ENCODE results near the gene CACNB4. TPM values are rescaled to one million over a fixed set of nuclear protein-coding genes. Genes with fewer than 3 reads are reported as not detected.
A peak's percentile ranks its signal among the peaks of the same experiment; 100 is the strongest.

CACNB4 gene
- polyA plus RNA-seq, 1 of the 3 experiments (the other 2 are of a cell fraction), result 0.18 TPM

- no peak for DNase-seq
- Histone ChIP-seq H3K79me2 (ENCODE audit: insufficient read depth) (no peaks in the 10 kb centered on the region), H3K36me3 (replicated peaks in 1 of 2; ENCODE audit: control insufficient read depth in 1 of 2, insufficient read depth in 2 of 2, low read length in 1 of 2) (no peaks in the 10 kb centered on the region), H2AFZ (ENCODE audit: low read depth) (no peak overlapping the region), H3K27ac (ENCODE audit: low read depth in 2 of 2, low read length in 1 of 2) (no peak overlapping the region), H3K9ac (no peak overlapping the region), H4K20me1 (ENCODE audit: insufficient read depth) (no peaks in the 10 kb centered on the region), H3K4me3 (ENCODE audit: low read depth in 2 of 2, low read length in 1 of 2) (no peak overlapping the region), H3K9me3 (no peaks in the 10 kb centered on the region), H3F3A (replicated peaks; ENCODE audit: insufficient read depth) (no peaks in the 10 kb centered on the region), H3K4me2 (no peak overlapping the region), H3K4me1 (ENCODE audit: control insufficient read depth in 1 of 2, insufficient read depth in 2 of 2, low read depth in 1 of 2, low read length in 1 of 2) (no peaks in the 10 kb centered on the region), H3K27me3 (ENCODE audit: insufficient read depth) (no peaks in the 10 kb centered on the region), H3K9me2 (no peaks in the 10 kb centered on the region)
- ChIA-PET CTCF (no interaction called here), POLR2A (no interaction called here)
- WGBS (ENCODE audit: low lambda C conversion rate), result 88% methylated on average over 4 of the region's 4 CpGs
- no peak for TF ChIP-seq JUND (IDR thresholded peaks at IDR 0.05)
- no peak for TF ChIP-seq RCOR1 (IDR thresholded peaks at IDR 0.05; ENCODE audit: low read length)
- TF ChIP-seq EP300 (IDR thresholded peaks at IDR 0.05; ENCODE audit: borderline replicate concordance in 1 of 2, low read depth in 1 of 2, low read length in 1 of 2), result no peak
Observed at GRCh38 chr2:151880586-151880985, 218.3 kb downstream of the CACNB4 start.

- no peak overlapping the region for H3K4me3 ChIP-seq (ENCODE audit: low read depth in 2 of 2, low read length in 1 of 2)
- H3K9me3 ChIP-seq, result no peaks in the 10 kb centered on the region
- H4K20me1 ChIP-seq (ENCODE audit: insufficient read depth), result no peaks in the 10 kb centered on the region
- 58% methylated on average over 2 of the region's 2 CpGs for WGBS (ENCODE audit: low lambda C conversion rate)
- ChIA-PET CTCF (no interaction called here), POLR2A (no interaction called here)
- no peak overlapping the region for H3K9ac ChIP-seq
- H3K79me2 ChIP-seq (ENCODE audit: insufficient read depth), result no peaks in the 10 kb centered on the region
- H3K27ac ChIP-seq (ENCODE audit: low read depth in 2 of 2, low read length in 1 of 2), result peak overlapping the region in 1 of 2 experiments; percentile 25; a peak in 1 of 4 replicates
- TF ChIP-seq MEF2A (IDR thresholded peaks at IDR 0.05; ENCODE audit: borderline replicate concordance, low read depth) (no peak), GABPA (IDR thresholded peaks at IDR 0.05; ENCODE audit: low read depth) (no peak)
- H3F3A ChIP-seq (replicated peaks; ENCODE audit: insufficient read depth), result no peaks in the 10 kb centered on the region
- peak overlapping the region; percentile 37; the same call in 1 of the 2 replicates for H3K4me2 ChIP-seq
- H3K4me1 ChIP-seq (ENCODE audit: control insufficient read depth in 1 of 2, insufficient read depth in 2 of 2, low read depth in 1 of 2, low read length in 1 of 2), result no peaks in the 10 kb centered on the region
- no peaks in the 10 kb centered on the region for H3K27me3 ChIP-seq (ENCODE audit: insufficient read depth)
- DNase-seq, result no peak
- H3K36me3 ChIP-seq (replicated peaks in 1 of 2; ENCODE audit: control insufficient read depth in 1 of 2, insufficient read depth in 2 of 2, low read length in 1 of 2), result no peaks in the 10 kb centered on the region
- peak overlapping the region; percentile 45; the same call in 1 of the 2 replicates for H2AFZ ChIP-seq (ENCODE audit: low read depth)
- no peaks in the 10 kb centered on the region for H3K9me2 ChIP-seq
Observed at GRCh38 chr2:151878655-151879563, 219.9 kb downstream of the CACNB4 start.

DNA sequence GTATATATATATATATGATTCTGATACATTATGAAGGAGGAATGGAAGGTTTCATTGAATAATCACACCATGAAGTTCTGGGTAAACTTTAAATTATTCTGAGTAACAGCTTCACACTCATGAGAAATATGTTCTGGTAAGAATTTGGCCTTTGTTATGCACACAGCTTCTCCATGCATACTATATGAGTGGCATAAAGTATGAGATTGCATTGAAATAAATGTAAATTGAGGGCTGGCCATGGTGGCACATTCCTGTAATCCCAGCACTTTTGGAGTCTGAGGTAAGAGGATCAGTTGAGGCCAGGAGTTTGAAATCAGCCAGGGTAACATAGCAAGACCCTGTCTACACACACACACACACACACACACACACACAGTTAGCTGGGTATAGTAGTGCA, 220.6 kb downstream of the CACNB4 start:
- no peak overlapping the region for H3K4me2 ChIP-seq

More for the DNA sequence above, 220.6 kb downstream of the CACNB4 start:
- no peaks in the 10 kb centered on the region for H3F3A ChIP-seq (replicated peaks; ENCODE audit: insufficient read depth)
- POLR2A ChIA-PET, result no interaction called here
- no peak overlapping the region for H3K27ac ChIP-seq (ENCODE audit: low read depth in 2 of 2, low read length in 1 of 2)
- no peaks in the 10 kb centered on the region for H3K27me3 ChIP-seq (ENCODE audit: insufficient read depth)
- H3K36me3 ChIP-seq (replicated peaks in 1 of 2; ENCODE audit: control insufficient read depth in 1 of 2, insufficient read depth in 2 of 2, low read length in 1 of 2), result no peaks in the 10 kb centered on the region
- TF ChIP-seq TAF1 (IDR thresholded peaks at IDR 0.05; ENCODE audit: borderline replicate concordance, low read depth, low read length) (no peak), FOSL2 (IDR thresholded peaks at IDR 0.05; ENCODE audit: borderline replicate concordance, low read depth) (no peak), CTCF (IDR thresholded peaks at IDR 0.05) (no peak), GABPA (IDR thresholded peaks at IDR 0.05; ENCODE audit: low read depth) (no peak), NRF1 (IDR thresholded peaks at IDR 0.05; ENCODE audit: low read depth, low read length) (no peak), RXRA (IDR thresholded peaks at IDR 0.05; ENCODE audit: borderline replicate concordance, low read depth) (no peak), MAX (IDR thresholded peaks at IDR 0.05; ENCODE audit: low read depth) (no peak), EZH2phosphoT487 (IDR thresholded peaks at IDR 0.05; ENCODE audit: borderline replicate concordance, low read depth) (no peak), RFX5 (IDR thresholded peaks at IDR 0.05; ENCODE audit: low read length) (no peak), MXI1 (IDR thresholded peaks at IDR 0.05; ENCODE audit: low read depth, low read length) (no peak), RAD21 (IDR thresholded peaks at IDR 0.05; ENCODE audit: low read length) (no peak), SMC3 (IDR thresholded peaks at IDR 0.05; ENCODE audit: low read depth, low read length) (no peak), RCOR1 (IDR thresholded peaks at IDR 0.05; ENCODE audit: low read length) (no peak), IRF3 (IDR thresholded peaks at IDR 0.05; ENCODE audit: low read depth, low read length) (no peak)
- TF ChIP-seq, protein P1, sequence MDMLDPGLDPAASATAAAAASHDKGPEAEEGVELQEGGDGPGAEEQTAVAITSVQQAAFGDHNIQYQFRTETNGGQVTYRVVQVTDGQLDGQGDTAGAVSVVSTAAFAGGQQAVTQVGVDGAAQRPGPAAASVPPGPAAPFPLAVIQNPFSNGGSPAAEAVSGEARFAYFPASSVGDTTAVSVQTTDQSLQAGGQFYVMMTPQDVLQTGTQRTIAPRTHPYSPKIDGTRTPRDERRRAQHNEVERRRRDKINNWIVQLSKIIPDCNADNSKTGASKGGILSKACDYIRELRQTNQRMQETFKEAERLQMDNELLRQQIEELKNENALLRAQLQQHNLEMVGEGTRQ (IDR thresholded peaks at IDR 0.05; ENCODE audit: borderline replicate concordance, low read depth, low read length), result no peak
- CTCF ChIA-PET, result no interaction called here
- no peaks in the 10 kb centered on the region for H3K9me2 ChIP-seq
- no peak overlapping the region for H3K4me3 ChIP-seq (ENCODE audit: low read depth in 2 of 2, low read length in 1 of 2)
- DNase-seq, result no peak
- no peaks in the 10 kb centered on the region for H4K20me1 ChIP-seq (ENCODE audit: insufficient read depth)
- no peak overlapping the region for H2AFZ ChIP-seq (ENCODE audit: low read depth)
- no peaks in the 10 kb centered on the region for H3K4me1 ChIP-seq (ENCODE audit: control insufficient read depth in 1 of 2, insufficient read depth in 2 of 2, low read depth in 1 of 2, low read length in 1 of 2)
- no peaks in the 10 kb centered on the region for H3K79me2 ChIP-seq (ENCODE audit: insufficient read depth)
- H3K9ac ChIP-seq, result no peak overlapping the region
- no peaks in the 10 kb centered on the region for H3K9me3 ChIP-seq

All from SK-N-SH (cell line).